Stimulated activated CD8-positive, alpha-beta memory T cell treated with anti-CD3 and anti-CD28 coated beads, Interleukin-7, amount 100 ng/mL, for 4 hours (primary cell): ENCODE data around the gene DNASE2.

Experiments
- DNase-seq, 2 donors: peaks; one replicate each; pipeline ENCODE4 v3.0.0-alpha.2; 2020; ENCODE audit warnings: low read depth in 2 of 2

Gene DNASE2

DNA sequence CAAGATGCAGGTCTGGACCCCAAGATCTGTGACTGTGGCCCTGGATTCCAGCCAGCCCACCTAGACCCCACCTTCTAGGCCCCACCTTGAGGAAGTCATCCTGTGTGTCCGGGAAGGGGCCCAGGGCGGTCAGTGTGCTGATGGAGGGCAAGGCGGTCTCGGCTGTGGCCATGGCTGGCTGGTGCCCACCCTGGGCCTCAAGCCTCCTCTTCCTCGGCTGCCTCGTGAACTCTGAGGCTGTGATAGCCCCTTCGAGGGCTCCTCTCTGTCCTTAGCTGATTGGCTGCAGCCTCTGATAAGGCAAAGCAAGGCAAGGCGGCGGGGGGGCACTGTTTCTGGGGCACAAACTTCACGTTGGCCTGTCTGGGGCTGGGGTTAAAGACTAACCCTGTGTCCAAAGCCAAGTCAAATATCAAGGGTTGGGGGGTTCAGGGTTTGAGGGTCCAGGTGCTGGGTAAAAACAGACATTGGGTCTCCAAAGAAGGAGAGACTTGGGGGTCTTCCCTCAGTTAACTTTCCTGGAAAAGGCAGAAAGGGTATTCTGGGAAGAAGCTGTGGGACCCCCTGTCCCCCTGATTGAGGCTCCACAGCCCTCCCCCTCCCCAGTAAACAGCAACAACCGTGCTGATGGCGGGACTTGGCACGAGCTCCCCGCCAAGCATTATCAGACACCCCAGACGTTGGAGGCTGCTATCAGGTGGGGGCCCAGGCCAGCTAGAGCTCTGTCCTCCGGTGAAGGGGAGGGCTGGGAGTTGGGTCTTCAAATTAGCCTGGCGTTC is 5.9 kb upstream of the DNASE2 start, which contains the start of gene KLF1:
Gene KLF1 (minus strand): TSS at position 233 of the 779 bp plus-strand sequence. CDS start 61 bp downstream, at position 172.
- no peak for DNase-seq

GRCh38 chr19:12886651-12886968 is 5.4 kb upstream of the DNASE2 start:
- DNase-seq = no peak

DNA sequence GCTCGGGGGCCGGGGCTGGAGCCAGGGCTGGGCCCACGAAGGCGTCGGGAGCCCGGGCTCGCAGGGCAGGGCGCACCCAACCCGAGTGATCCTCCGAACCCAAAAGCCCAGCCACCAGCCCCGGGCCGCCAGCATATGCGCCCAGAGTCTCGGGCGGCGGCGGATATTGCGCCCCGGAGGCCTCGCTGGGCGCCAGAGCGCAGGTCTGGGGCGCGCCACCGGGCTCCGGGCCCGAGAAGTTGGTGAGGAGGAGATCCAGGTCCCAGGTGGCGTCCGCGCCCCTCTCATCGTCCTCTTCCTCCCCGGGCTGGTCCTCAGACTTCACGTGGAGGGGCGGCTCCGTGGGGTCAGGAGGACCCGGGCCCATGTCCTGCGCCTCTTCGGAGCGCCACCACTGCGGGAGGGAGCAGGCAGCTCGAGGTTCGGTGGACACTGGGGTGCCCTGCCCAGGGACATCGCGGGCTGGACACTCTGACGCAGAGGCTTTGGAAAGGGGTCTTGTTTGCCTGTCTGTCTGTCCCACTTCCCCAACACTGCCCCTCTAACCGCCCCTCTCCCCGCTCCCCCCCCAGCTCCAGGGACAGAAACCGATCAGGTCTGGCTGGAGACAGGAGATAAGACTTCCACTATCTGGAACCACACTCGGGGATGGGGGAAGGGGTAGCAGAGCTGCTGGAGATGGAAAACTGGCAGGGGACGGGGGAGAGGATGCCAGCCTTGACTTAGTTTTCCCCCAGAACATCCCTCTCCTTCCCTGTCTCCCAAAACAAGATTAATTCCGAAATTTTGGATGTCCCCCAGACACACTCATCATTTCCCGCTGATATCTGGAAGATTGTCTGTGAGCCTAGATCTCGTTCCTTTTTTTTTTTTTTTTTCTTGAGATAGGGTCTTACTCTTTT is 4.8 kb upstream of the DNASE2 start:
- DNase-seq = no peak

GRCh38 chr19:12884926-12885748 is 3.9 kb upstream of the DNASE2 start:
- DNase-seq = peak; percentile 79 to 81

DNA sequence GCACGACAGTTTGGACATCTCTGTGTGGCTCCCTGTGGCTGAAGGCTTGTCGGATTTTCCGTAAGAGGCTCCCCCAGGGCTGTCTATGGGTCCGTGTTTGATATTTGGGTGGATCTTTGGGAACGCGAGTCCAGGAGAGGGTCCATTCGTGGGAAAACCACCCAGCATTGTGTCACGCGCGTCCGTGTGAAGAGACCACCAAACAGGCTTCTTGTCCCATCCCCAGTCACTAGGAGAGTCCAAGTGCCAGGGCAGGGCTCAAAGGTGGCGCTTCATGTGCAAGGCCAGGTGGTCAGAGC is 3.3 kb upstream of the DNASE2 start:
- no peak for DNase-seq

GRCh38 chr19:12884202-12884601 is 3.0 kb upstream of the DNASE2 start:
- DNase-seq = no peak

GRCh38 chr19:12882589-12882988 is 1.3 kb upstream of the DNASE2 start:
- DNase-seq = no peak

- no peak for DNase-seq
Measured at GRCh38 chr19:12880551-12881171, 588 bp downstream of the DNASE2 start.

- DNase-seq = no peak
Measured at GRCh38 chr19:12875086-12875485, 6.2 kb downstream of the DNASE2 start.

- DNase-seq = no peak
Measured at GRCh38 chr19:12873891-12874745, 7.1 kb downstream of the DNASE2 start.

DNA sequence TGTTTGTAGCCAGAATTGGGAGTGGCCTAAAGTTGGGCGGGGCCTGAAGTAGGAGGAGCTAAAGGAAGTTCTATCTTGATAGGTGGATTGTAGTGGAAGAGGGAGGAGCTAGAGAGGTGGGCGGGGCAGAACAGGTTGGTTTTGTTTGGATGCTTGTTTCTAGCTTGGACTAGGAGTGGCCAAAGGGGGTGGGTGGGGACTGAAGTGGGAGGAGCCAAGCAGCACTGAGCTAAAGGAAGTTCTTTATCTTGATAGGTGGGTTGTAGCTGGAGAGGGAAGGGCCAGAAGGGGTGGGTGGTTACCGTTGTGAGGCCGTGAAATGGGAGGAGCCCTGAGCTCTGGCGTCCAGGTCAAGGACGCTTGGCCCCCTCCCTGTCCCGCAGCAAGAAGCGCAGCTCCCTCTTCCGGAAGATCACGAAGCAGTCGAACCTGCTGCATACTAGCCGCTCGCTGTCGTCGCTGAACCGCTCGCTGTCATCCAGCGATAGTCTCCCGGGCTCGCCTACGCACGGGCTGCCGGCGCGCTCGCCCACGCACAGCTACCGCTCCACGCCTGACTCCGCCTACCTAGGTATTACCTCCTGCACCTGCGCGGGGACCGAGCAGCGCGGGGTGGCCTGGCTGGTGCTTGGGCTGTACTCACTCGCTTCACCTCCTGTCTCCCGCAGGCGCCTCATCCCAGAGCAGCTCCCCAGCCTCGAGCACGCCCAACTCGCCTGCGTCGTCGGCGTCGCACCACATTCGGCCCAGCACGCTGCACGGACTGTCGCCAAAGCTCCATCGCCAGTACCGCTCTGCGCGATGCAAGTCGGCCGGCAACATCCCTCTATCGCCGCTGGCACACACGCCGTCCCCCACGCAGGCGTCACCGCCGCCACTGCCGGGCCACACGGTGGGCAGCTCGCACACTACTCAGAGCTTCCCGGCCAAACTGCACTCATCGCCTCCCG is 8.0 kb downstream of the DNASE2 start:
- DNase-seq = peak in 1 of 2 donors; percentile 54

- DNase-seq = no peak
Measured at GRCh38 chr19:12872255-12872654, 9.0 kb downstream of the DNASE2 start.

GRCh38 chr19:12871681-12872080 is 9.6 kb downstream of the DNASE2 start:
- DNase-seq = no peak

DNA sequence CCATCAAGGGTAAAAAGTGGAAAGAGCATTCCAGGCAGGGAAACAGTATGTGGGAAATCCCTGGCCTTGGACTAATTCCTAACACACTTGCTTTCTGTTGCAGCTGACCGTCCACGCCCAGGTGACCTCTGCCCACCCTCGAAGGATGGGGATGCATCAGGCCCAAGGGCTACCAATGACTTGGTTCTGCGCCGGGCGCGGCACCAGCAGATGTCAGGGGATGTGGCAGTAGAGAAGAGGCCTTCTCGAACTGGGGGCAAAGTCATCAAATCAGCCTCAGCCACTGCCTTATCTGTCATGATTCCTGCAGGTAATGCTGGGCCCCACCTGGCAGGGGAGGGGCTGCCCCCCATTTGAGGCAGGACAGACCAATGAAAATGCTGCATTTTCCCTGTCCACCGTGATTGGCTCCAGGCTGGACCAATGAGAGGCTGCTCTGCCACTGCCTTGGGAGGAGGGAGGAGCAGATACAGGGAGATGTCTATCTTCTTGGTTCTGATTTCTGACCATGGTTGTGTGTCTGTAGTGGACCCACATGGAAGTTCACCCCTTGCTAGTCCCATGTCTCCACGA is 12.6 kb downstream of the DNASE2 start:
- DNase-seq = no peak

DNA sequence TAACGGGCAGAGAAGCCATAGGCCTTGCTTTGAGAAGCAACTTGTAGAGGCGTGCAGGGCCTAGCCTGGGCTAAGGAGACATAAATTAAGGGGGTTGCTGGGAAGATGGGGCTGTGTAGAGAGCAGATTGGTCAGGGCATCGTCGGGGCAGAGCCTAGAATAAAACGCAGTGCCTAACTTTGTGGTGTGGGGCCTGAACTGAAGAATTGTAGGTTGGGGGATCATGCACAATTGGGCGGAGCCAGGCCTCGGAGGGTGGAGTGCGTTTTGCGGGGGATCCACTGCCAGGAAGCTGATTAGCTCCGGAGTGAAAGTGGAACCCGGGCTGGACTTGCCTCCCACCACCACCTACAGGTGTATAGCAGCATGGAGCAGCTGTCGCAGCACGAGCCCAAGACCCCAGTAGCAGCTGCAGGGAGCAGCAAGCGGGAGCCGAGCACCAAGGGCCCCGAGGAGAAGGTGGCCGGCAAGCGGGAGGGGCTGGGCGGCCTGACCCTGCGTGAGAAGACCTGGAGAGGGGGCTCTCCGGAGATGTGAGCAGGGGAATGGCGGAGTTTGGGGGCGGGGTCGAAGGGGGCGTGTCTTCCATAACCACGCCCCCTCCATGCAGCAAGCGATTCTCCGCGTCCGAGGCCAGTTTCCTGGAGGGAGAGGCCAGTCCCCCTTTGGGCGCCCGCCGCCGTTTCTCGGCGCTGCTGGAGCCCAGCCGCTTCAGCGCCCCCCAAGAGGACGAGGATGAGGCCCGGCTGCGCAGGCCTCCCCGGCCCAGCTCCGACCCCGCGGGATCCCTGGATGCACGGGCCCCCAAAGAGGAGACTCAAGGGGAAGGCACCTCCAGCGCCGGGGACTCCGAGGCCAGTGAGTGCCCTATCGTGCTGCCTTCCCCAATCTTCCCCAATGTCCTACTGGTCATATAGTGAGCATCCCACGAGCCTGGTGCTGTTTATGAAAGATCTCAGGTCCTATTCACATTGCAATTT is 13.8 kb downstream of the DNASE2 start:
- DNase-seq = peak; percentile 46 to 47

- DNase-seq = no peak
Measured at GRCh38 chr19:12866416-12867119, 14.7 kb downstream of the DNASE2 start.

- no peak for DNase-seq
Measured at GRCh38 chr19:12865746-12866415, 15.4 kb downstream of the DNASE2 start.
